Measurements from ENCODE around the gene MPC1L.
A peak's percentile ranks its signal among the peaks of the same experiment; 100 is the strongest.
"Not testable (repeated sequence)": the region's sequence is repeated elsewhere in the genome, so short reads cannot be mapped to it uniquely, and the experiment has no call there.

MPC1L gene

GRCh38 chrX:40623139-40623536 lies at the start of gene MPC1L:
TSS of gene MPC1L (plus strand) at chrX:40623428. CDS start at chrX:40623566, 138 bp downstream.
- no peak within 1 kb of the TSS for H3K9ac ChIP-seq (ENCODE audit: low read length in 5 of 5)
- peaks cover 4 to 9% (median 7%) of the 10 kb centered on the region in 5 donors for H3K36me3 ChIP-seq (ENCODE audit: control insufficient read depth in 5 of 5, insufficient read depth in 5 of 5, low read length in 5 of 5)
- H3K27ac ChIP-seq (ENCODE audit: low read depth, low read length), result no peak within 1 kb of the TSS
- H3K27me3 ChIP-seq (ENCODE audit: control insufficient read depth in 5 of 5, insufficient read depth in 4 of 5, low read length in 5 of 5), result peaks cover 0 to 9% (median 8%) of the 10 kb centered on the region in 5 donors
- H3K4me1 ChIP-seq (ENCODE audit: control insufficient read depth in 5 of 5, insufficient read depth in 5 of 5, low read length in 5 of 5), result peaks cover 0 to 4% (median 0%) of the 10 kb centered on the region in 5 donors
- H3K9me3 ChIP-seq (ENCODE audit: control insufficient read depth in 5 of 5, low read length in 5 of 5), result peaks cover 0 to 14% (median 9%) of the 10 kb centered on the region in 5 donors
- peak within 1 kb of the TSS in 3 of 5 donors; percentile 3 to 51 (median 24) for H3K4me3 ChIP-seq (ENCODE audit: low read depth in 1 of 5, low read length in 5 of 5)

DNA sequence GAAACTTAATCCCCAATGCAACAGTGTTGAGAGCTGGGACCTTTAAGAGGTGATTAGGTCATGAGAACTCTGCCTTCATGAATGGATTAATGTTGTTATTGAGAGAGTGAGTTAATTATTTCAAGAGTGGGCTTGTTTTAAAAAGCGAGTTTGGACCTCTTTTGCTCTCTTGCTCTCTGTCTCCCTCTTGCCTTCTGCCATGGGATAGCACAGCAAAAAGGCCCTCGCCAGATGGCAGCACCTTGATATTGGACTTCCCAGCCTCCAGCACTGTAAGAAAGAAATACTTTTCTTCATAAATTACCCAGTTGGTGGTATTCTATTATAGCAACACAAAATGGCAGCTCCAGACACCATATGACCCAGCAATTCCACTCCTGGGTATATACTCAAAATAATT lies 49.5 kb upstream of the MPC1L start:
- no peak overlapping the region for H3K4me3 ChIP-seq (ENCODE audit: low read depth in 1 of 5, low read length in 5 of 5)
- H3K4me1 ChIP-seq (ENCODE audit: control insufficient read depth in 5 of 5, insufficient read depth in 5 of 5, low read length in 5 of 5), result no peaks in the 10 kb centered on the region
- H3K9ac ChIP-seq (ENCODE audit: low read length in 5 of 5), result no peak overlapping the region
- no peaks in the 10 kb centered on the region for H3K36me3 ChIP-seq (ENCODE audit: control insufficient read depth in 5 of 5, insufficient read depth in 5 of 5, low read length in 5 of 5)
- no peak overlapping the region for H3K27ac ChIP-seq (ENCODE audit: low read depth, low read length)
- H3K9me3 ChIP-seq (ENCODE audit: control insufficient read depth in 5 of 5, low read length in 5 of 5), result peaks cover 0 to 4% (median 0%) of the 10 kb centered on the region in 5 donors
- peaks cover 4 to 14% (median 9%) of the 10 kb centered on the region in 5 donors for H3K27me3 ChIP-seq (ENCODE audit: control insufficient read depth in 5 of 5, insufficient read depth in 4 of 5, low read length in 5 of 5)

- H3K27ac ChIP-seq (ENCODE audit: low read depth, low read length); H3K4me1 ChIP-seq (ENCODE audit: control insufficient read depth in 5 of 5, insufficient read depth in 5 of 5, low read length in 5 of 5); H3K9ac ChIP-seq (ENCODE audit: low read length in 5 of 5); H3K9me3 ChIP-seq (ENCODE audit: control insufficient read depth in 5 of 5, low read length in 5 of 5); H3K4me3 ChIP-seq (ENCODE audit: low read depth in 1 of 5, low read length in 5 of 5); H3K36me3 ChIP-seq (ENCODE audit: control insufficient read depth in 5 of 5, insufficient read depth in 5 of 5, low read length in 5 of 5): not testable (repeated sequence)
- H3K27me3 ChIP-seq (ENCODE audit: control insufficient read depth in 5 of 5, insufficient read depth in 4 of 5, low read length in 5 of 5), result peaks cover 0 to 12% (median 5%) of the 10 kb centered on the region in 5 donors
Observed at GRCh38 chrX:40575411-40575810, 47.8 kb upstream of the MPC1L start.

DNA sequence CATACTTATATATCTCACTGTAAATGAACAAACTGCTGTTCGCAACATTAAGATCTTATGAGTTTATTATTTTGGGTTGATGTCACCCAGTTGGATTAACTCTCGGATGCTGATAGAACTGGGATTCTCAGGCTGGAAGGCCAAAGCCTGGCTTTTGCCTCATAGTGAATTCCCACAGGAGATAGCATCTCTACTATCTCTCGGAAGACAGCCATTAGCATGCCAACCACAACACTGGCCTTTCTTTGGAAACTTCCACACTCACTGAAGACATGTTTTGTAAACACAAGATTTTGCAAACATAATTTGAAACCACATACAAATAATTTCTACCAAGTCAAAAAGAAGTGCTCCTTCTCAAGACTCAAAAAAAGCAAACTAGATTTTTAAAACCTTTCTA lies 46.9 kb upstream of the MPC1L start:
- no peaks in the 10 kb centered on the region for H3K36me3 ChIP-seq (ENCODE audit: control insufficient read depth in 5 of 5, insufficient read depth in 5 of 5, low read length in 5 of 5)
- no peak overlapping the region for H3K4me3 ChIP-seq (ENCODE audit: low read depth in 1 of 5, low read length in 5 of 5)
- H3K27ac ChIP-seq (ENCODE audit: low read depth, low read length), result no peak overlapping the region
- no peak overlapping the region for H3K9ac ChIP-seq (ENCODE audit: low read length in 5 of 5)
- H3K4me1 ChIP-seq (ENCODE audit: control insufficient read depth in 5 of 5, insufficient read depth in 5 of 5, low read length in 5 of 5), result peaks cover 0 to 5% (median 3%) of the 10 kb centered on the region in 5 donors
- peaks cover 0 to 6% (median 0%) of the 10 kb centered on the region in 5 donors for H3K27me3 ChIP-seq (ENCODE audit: control insufficient read depth in 5 of 5, insufficient read depth in 4 of 5, low read length in 5 of 5)
- H3K9me3 ChIP-seq (ENCODE audit: control insufficient read depth in 5 of 5, low read length in 5 of 5), result peaks cover 0 to 8% (median 0%) of the 10 kb centered on the region in 5 donors

DNA sequence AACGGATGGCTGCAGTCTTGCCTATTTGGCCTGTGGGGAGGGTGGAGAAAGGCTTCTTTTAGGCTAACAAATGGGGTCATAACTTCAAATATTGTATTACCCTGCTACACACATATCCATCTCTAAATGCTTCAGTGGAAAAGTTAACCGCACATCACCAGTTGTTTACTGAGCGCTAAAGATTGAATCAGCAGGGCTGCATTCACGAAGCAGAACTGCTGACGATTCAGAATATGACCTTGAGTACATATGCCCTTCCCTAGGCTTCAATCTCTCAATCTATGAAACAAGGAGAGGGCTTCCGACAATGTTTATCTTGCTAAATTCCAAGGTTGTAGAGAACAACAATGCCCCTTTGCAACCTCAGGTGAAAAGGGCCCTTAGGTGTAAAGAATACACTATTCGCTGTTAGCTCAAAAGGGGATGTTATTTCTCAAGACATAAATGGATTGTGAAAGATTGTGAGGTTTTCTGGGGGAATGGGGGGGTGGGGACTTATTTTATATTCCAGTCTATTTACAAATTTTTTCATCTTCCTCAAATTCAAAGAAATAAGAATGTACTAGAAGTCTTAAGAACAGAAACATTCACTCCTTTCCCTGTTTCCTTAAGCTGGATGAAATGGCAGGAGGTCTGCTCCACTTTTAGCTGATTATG lies 45.1 kb upstream of the MPC1L start:
- Histone ChIP-seq H3K9me3 (ENCODE audit: control insufficient read depth in 5 of 5, low read length in 5 of 5) (peaks cover 0 to 8% (median 0%) of the 10 kb centered on the region in 5 donors), H3K27ac (ENCODE audit: low read depth, low read length) (no peak overlapping the region), H3K4me1 (ENCODE audit: control insufficient read depth in 5 of 5, insufficient read depth in 5 of 5, low read length in 5 of 5) (peaks cover 0 to 16% (median 14%) of the 10 kb centered on the region in 5 donors), H3K36me3 (ENCODE audit: control insufficient read depth in 5 of 5, insufficient read depth in 5 of 5, low read length in 5 of 5) (no peaks in the 10 kb centered on the region), H3K9ac (ENCODE audit: low read length in 5 of 5) (no peak overlapping the region), H3K27me3 (ENCODE audit: control insufficient read depth in 5 of 5, insufficient read depth in 4 of 5, low read length in 5 of 5) (peaks cover 0 to 7% (median 0%) of the 10 kb centered on the region in 5 donors), H3K4me3 (ENCODE audit: low read depth in 1 of 5, low read length in 5 of 5) (no peak overlapping the region)

DNA sequence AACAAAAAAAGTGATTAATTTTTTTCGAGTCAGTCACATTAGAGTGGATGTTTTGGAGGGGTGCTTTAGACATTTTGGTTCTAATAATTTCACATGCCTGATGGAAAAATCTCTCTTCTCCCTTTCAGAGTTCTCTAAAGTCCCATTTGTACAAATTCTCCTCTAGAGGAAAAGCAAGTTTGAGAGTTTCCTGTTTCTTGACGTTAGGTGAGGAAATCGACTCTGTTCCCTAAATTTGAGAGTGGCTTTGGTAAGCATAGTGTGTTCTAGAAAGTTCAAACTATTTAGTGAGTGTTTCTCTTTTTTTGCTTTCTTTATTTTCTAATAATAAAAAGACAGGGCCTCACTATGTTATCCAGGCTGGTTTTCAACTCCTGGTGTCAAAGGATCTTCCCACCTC lies 44.1 kb upstream of the MPC1L start:
- Histone ChIP-seq H3K27ac (ENCODE audit: low read depth, low read length) (no peak overlapping the region), H3K4me3 (ENCODE audit: low read depth in 1 of 5, low read length in 5 of 5) (no peak overlapping the region), H3K36me3 (ENCODE audit: control insufficient read depth in 5 of 5, insufficient read depth in 5 of 5, low read length in 5 of 5) (no peaks in the 10 kb centered on the region), H3K9ac (ENCODE audit: low read length in 5 of 5) (no peak overlapping the region), H3K27me3 (ENCODE audit: control insufficient read depth in 5 of 5, insufficient read depth in 4 of 5, low read length in 5 of 5) (peaks cover 0 to 7% (median 4%) of the 10 kb centered on the region in 5 donors), H3K4me1 (ENCODE audit: control insufficient read depth in 5 of 5, insufficient read depth in 5 of 5, low read length in 5 of 5) (peaks cover 0 to 16% (median 14%) of the 10 kb centered on the region in 5 donors), H3K9me3 (ENCODE audit: control insufficient read depth in 5 of 5, low read length in 5 of 5) (peaks cover 0 to 5% (median 0%) of the 10 kb centered on the region in 5 donors)

GRCh38 chrX:40579900-40580536 lies 43.2 kb upstream of the MPC1L start:
- Histone ChIP-seq H3K4me3 (ENCODE audit: low read depth in 1 of 5, low read length in 5 of 5) (peak overlapping the region; percentile 70 to 88 (median 86)), H3K27ac (ENCODE audit: low read depth, low read length) (peak overlapping the region; percentile 72), H3K36me3 (ENCODE audit: control insufficient read depth in 5 of 5, insufficient read depth in 5 of 5, low read length in 5 of 5) (no peaks in the 10 kb centered on the region), H3K9me3 (ENCODE audit: control insufficient read depth in 5 of 5, low read length in 5 of 5) (peaks cover 0 to 5% (median 0%) of the 10 kb centered on the region in 5 donors), H3K4me1 (ENCODE audit: control insufficient read depth in 5 of 5, insufficient read depth in 5 of 5, low read length in 5 of 5) (peaks cover 0 to 16% (median 14%) of the 10 kb centered on the region in 5 donors), H3K9ac (ENCODE audit: low read length in 5 of 5) (peak overlapping the region in 4 of 5 donors; percentile 31 to 73 (median 54)), H3K27me3 (ENCODE audit: control insufficient read depth in 5 of 5, insufficient read depth in 4 of 5, low read length in 5 of 5) (peaks cover 0 to 7% (median 4%) of the 10 kb centered on the region in 5 donors)

DNA sequence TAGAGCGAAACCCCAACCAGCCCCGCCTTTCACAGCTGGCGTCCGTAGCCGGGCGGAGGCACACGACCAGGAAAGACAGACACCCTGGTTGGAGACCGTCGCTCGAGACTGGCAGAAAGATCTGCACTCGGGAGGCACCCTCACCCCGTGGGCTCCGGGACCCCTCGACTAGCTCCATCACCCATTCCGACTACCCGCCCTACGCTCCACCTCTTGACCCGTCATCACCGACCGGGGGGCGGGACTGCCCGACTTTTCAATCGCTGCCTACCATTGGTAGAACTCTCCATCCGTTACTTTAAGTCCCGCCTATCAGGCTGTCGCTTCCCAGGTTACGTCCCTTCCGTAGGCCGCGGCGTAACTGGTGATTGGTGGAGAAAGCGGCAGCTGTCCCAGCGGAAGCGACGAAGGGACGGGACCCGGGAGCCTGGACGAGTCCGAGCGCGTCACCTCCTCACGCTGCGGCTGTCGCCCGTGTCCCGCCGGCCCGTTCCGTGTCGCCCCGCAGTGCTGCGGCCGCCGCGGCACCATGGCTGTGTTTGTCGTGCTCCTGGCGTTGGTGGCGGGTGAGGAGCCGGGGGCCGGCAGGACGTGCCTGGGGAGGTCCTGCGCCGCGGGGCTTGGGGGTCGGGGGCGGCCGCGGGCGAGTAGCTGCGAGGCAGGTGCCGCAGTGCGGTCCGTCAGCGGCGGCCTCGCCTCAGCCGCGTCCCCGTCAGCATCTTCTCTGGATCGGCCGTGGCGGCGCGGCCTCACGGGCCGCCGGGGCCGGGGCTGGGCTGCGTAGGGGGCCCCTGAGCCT lies 42.5 kb upstream of the MPC1L start, which contains the start of gene ATP6AP2:
Gene ATP6AP2, plus strand, starts transcription at position 434 of the 799 bp plus-strand sequence. Its CDS starts 96 bp downstream, at position 530.
- H3K27ac ChIP-seq (ENCODE audit: low read depth, low read length), result peak within 1 kb of the TSS; percentile 72
- peak within 1 kb of the TSS in 4 of 5 donors; percentile 70 to 74 (median 72) for H3K9ac ChIP-seq (ENCODE audit: low read length in 5 of 5)
- H3K36me3 ChIP-seq (ENCODE audit: control insufficient read depth in 5 of 5, insufficient read depth in 5 of 5, low read length in 5 of 5), result no peaks in the 10 kb centered on the region
- H3K9me3 ChIP-seq (ENCODE audit: control insufficient read depth in 5 of 5, low read length in 5 of 5), result peaks cover 0 to 5% (median 0%) of the 10 kb centered on the region in 5 donors
- peak within 1 kb of the TSS; percentile 73 to 88 (median 86) for H3K4me3 ChIP-seq (ENCODE audit: low read depth in 1 of 5, low read length in 5 of 5)
- H3K4me1 ChIP-seq (ENCODE audit: control insufficient read depth in 5 of 5, insufficient read depth in 5 of 5, low read length in 5 of 5), result peaks cover 0 to 16% (median 14%) of the 10 kb centered on the region in 5 donors
- H3K27me3 ChIP-seq (ENCODE audit: control insufficient read depth in 5 of 5, insufficient read depth in 4 of 5, low read length in 5 of 5), result peaks cover 0 to 7% (median 3%) of the 10 kb centered on the region in 5 donors

GRCh38 chrX:40581336-40581920 lies 41.8 kb upstream of the MPC1L start:
- peaks cover 0 to 5% (median 0%) of the 10 kb centered on the region in 5 donors for H3K9me3 ChIP-seq (ENCODE audit: control insufficient read depth in 5 of 5, low read length in 5 of 5)
- H3K9ac ChIP-seq (ENCODE audit: low read length in 5 of 5), result peak overlapping the region in 4 of 5 donors; percentile 70 to 74 (median 72)
- H3K36me3 ChIP-seq (ENCODE audit: control insufficient read depth in 5 of 5, insufficient read depth in 5 of 5, low read length in 5 of 5), result no peaks in the 10 kb centered on the region
- H3K27ac ChIP-seq (ENCODE audit: low read depth, low read length), result peak overlapping the region; percentile 72
- peaks cover 0 to 7% (median 3%) of the 10 kb centered on the region in 5 donors for H3K27me3 ChIP-seq (ENCODE audit: control insufficient read depth in 5 of 5, insufficient read depth in 4 of 5, low read length in 5 of 5)
- peaks cover 0 to 16% (median 14%) of the 10 kb centered on the region in 5 donors for H3K4me1 ChIP-seq (ENCODE audit: control insufficient read depth in 5 of 5, insufficient read depth in 5 of 5, low read length in 5 of 5)
- peak overlapping the region; percentile 70 to 86 (median 76) for H3K4me3 ChIP-seq (ENCODE audit: low read depth in 1 of 5, low read length in 5 of 5)
